Measurements from ENCODE around the gene MIA3. TPM values are rescaled to one million over a fixed set of nuclear protein-coding genes. Genes with fewer than 3 reads are reported as not detected.

The MIA3 gene
- total RNA-seq, 4 donors from 2014 or later, result 44.9 to 62.4 (median 50.0) TPM

GRCh38 chr1:222589462-222590302 is 28.2 kb upstream of the MIA3 start, which contains the start of gene TAF1A:
Gene TAF1A, minus strand, starts transcription at chr1:222589933.
- no peak for TF ChIP-seq CTCF (IDR thresholded peaks at IDR 0.05; ENCODE audit: low read depth)

- no peak for TF ChIP-seq CTCF (IDR thresholded peaks at IDR 0.05; ENCODE audit: low read depth)
Observed at GRCh38 chr1:222592171-222592570, 25.7 kb upstream of the MIA3 start.

GRCh38 chr1:222594789-222595188 is 23.1 kb upstream of the MIA3 start:
- no peak for TF ChIP-seq CTCF (IDR thresholded peaks at IDR 0.05; ENCODE audit: low read depth)

GRCh38 chr1:222596696-222597095 is 21.2 kb upstream of the MIA3 start:
- no peak for TF ChIP-seq CTCF (IDR thresholded peaks at IDR 0.05; ENCODE audit: low read depth)

GRCh38 chr1:222600281-222600680 is 17.6 kb upstream of the MIA3 start:
- TF ChIP-seq CTCF (IDR thresholded peaks at IDR 0.05; ENCODE audit: low read depth), result no peak

GRCh38 chr1:222601257-222601656 is 16.6 kb upstream of the MIA3 start:
- no peak for TF ChIP-seq CTCF (IDR thresholded peaks at IDR 0.05; ENCODE audit: low read depth)

GRCh38 chr1:222606757-222607156 is 11.1 kb upstream of the MIA3 start:
- no peak for TF ChIP-seq CTCF (IDR thresholded peaks at IDR 0.05; ENCODE audit: low read depth)

All from subcutaneous adipose tissue (tissue), 4 donors.